ENCODE results near the gene NOXRED1. TPM values are rescaled to one million over a fixed set of nuclear protein-coding genes. Genes with fewer than 3 reads are reported as not detected.

Gene NOXRED1
- total RNA-seq, 1 donor from 2014 or later = not detected

- no peaks in the 10 kb centered on the region for H3K27me3 ChIP-seq
- H3K27ac ChIP-seq = no peak overlapping the region
- no peak overlapping the region for H3K4me3 ChIP-seq
- H3K9me3 ChIP-seq = no peaks in the 10 kb centered on the region
- TF ChIP-seq POLR2A (IDR thresholded peaks at IDR 0.05) = no peak
- TF ChIP-seq POLR2AphosphoS5 (IDR thresholded peaks at IDR 0.05; ENCODE audit: insufficient read depth in 1 of 2, low read depth in 1 of 2) = no peak
- TF ChIP-seq, protein P1, sequence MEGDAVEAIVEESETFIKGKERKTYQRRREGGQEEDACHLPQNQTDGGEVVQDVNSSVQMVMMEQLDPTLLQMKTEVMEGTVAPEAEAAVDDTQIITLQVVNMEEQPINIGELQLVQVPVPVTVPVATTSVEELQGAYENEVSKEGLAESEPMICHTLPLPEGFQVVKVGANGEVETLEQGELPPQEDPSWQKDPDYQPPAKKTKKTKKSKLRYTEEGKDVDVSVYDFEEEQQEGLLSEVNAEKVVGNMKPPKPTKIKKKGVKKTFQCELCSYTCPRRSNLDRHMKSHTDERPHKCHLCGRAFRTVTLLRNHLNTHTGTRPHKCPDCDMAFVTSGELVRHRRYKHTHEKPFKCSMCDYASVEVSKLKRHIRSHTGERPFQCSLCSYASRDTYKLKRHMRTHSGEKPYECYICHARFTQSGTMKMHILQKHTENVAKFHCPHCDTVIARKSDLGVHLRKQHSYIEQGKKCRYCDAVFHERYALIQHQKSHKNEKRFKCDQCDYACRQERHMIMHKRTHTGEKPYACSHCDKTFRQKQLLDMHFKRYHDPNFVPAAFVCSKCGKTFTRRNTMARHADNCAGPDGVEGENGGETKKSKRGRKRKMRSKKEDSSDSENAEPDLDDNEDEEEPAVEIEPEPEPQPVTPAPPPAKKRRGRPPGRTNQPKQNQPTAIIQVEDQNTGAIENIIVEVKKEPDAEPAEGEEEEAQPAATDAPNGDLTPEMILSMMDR (IDR thresholded peaks at IDR 0.05) = no peak
- H3K4me1 ChIP-seq = no peaks in the 10 kb centered on the region
- intact Hi-C loops (cut with DNase I) = no loop called here
- no peaks in the 10 kb centered on the region for H3K36me3 ChIP-seq
- no peak for DNase-seq (ENCODE audit: extremely low spot score in 2 of 2)
These were observed 23.1 kb downstream of the NOXRED1 start for GRCh38 chr14:77400216-77400615.

- TF ChIP-seq POLR2A (IDR thresholded peaks at IDR 0.05) = no peak
- no peak for TF ChIP-seq POLR2AphosphoS5 (IDR thresholded peaks at IDR 0.05; ENCODE audit: insufficient read depth in 1 of 2, low read depth in 1 of 2)
- TF ChIP-seq, protein P1 (IDR thresholded peaks at IDR 0.05) = no peak
- Histone ChIP-seq H3K27ac (no peak overlapping the region), H3K4me1 (no peaks in the 10 kb centered on the region), H3K27me3 (no peaks in the 10 kb centered on the region), H3K4me3 (no peak overlapping the region), H3K36me3 (no peaks in the 10 kb centered on the region), H3K9me3 (no peaks in the 10 kb centered on the region)
- DNase-seq (ENCODE audit: extremely low spot score in 2 of 2) = no peak
- intact Hi-C loops (cut with DNase I) = no loop called here
These were observed 33.1 kb downstream of the NOXRED1 start for GRCh38 chr14:77390188-77390587.

GRCh38 chr14:77378701-77379100 is 44.6 kb downstream of the NOXRED1 start:
- Histone ChIP-seq H3K4me1 (peaks cover 21% of the 10 kb centered on the region), H3K36me3 (no peaks in the 10 kb centered on the region), H3K27me3 (no peaks in the 10 kb centered on the region), H3K9me3 (no peaks in the 10 kb centered on the region), H3K27ac (no peak overlapping the region), H3K4me3 (no peak overlapping the region)
- intact Hi-C loops (cut with DNase I) = no loop called here
- no peak for TF ChIP-seq POLR2AphosphoS5 (IDR thresholded peaks at IDR 0.05; ENCODE audit: insufficient read depth in 1 of 2, low read depth in 1 of 2)
- TF ChIP-seq, protein P1 (IDR thresholded peaks at IDR 0.05) = no peak
- no peak for TF ChIP-seq POLR2A (IDR thresholded peaks at IDR 0.05)
- DNase-seq (ENCODE audit: extremely low spot score in 2 of 2) = no peak

GRCh38 chr14:77377502-77377844 is 45.9 kb downstream of the NOXRED1 start:
- TF ChIP-seq, protein P1 (IDR thresholded peaks at IDR 0.05) = no peak
- no peak for TF ChIP-seq POLR2A (IDR thresholded peaks at IDR 0.05)
- TF ChIP-seq POLR2AphosphoS5 (IDR thresholded peaks at IDR 0.05; ENCODE audit: insufficient read depth in 1 of 2, low read depth in 1 of 2) = no peak
- Histone ChIP-seq H3K27me3 (no peaks in the 10 kb centered on the region), H3K27ac (no peak overlapping the region), H3K4me3 (peak overlapping the region; percentile 60 to 69), H3K36me3 (no peaks in the 10 kb centered on the region), H3K4me1 (peaks cover 21% of the 10 kb centered on the region), H3K9me3 (no peaks in the 10 kb centered on the region)
- no peak for DNase-seq (ENCODE audit: extremely low spot score in 2 of 2)
- intact Hi-C loops (cut with DNase I) = no loop called here

GRCh38 chr14:77376771-77377501 is 46.4 kb downstream of the NOXRED1 start, which contains the start of the genes SAMD15 and TMED8:
Gene SAMD15, plus strand, starts transcription at chr14:77377379. Its CDS starts 40 bp downstream, at chr14:77377419.
Gene TMED8, minus strand, starts transcription at chr14:77377094. Its CDS starts 41 bp downstream, at chr14:77377053.
- intact Hi-C loops (cut with DNase I) = no loop called here
- H3K27ac ChIP-seq = peak within 1 kb of the TSS; percentile 78
- H3K27me3 ChIP-seq = no peaks in the 10 kb centered on the region
- DNase-seq (ENCODE audit: extremely low spot score in 2 of 2) = peak in 1 of 2 donors; percentile 87
- peak within 1 kb of the TSS; percentile 60 to 69 for H3K4me3 ChIP-seq
- no peaks in the 10 kb centered on the region for H3K9me3 ChIP-seq
- no peaks in the 10 kb centered on the region for H3K36me3 ChIP-seq
- TF ChIP-seq POLR2AphosphoS5 (IDR thresholded peaks at IDR 0.05; ENCODE audit: insufficient read depth in 1 of 2, low read depth in 1 of 2) (peak; percentile 68 to 72), POLR2A (IDR thresholded peaks at IDR 0.05) (no peak)
- TF ChIP-seq, protein P1 (IDR thresholded peaks at IDR 0.05) = peak in 1 of 3 experiments; percentile 6
- H3K4me1 ChIP-seq = peaks cover 21% of the 10 kb centered on the region

Measured in vagina (tissue), 2 donors.